ENCODE measurements around the gene GAPT.

- TF ChIP-seq CTCF (IDR thresholded peaks at IDR 0.05) (no peak), POLR2A (IDR thresholded peaks at IDR 0.05) (no peak)
These were observed 6.7 kb downstream of the GAPT start for GRCh38 chr5:58497921-58498320.
